ENCODE data around the gene TENM4.
"Not testable (repeated sequence)": the region's sequence is repeated elsewhere in the genome, so short reads cannot be mapped to it uniquely, and the experiment has no call there.

DNA sequence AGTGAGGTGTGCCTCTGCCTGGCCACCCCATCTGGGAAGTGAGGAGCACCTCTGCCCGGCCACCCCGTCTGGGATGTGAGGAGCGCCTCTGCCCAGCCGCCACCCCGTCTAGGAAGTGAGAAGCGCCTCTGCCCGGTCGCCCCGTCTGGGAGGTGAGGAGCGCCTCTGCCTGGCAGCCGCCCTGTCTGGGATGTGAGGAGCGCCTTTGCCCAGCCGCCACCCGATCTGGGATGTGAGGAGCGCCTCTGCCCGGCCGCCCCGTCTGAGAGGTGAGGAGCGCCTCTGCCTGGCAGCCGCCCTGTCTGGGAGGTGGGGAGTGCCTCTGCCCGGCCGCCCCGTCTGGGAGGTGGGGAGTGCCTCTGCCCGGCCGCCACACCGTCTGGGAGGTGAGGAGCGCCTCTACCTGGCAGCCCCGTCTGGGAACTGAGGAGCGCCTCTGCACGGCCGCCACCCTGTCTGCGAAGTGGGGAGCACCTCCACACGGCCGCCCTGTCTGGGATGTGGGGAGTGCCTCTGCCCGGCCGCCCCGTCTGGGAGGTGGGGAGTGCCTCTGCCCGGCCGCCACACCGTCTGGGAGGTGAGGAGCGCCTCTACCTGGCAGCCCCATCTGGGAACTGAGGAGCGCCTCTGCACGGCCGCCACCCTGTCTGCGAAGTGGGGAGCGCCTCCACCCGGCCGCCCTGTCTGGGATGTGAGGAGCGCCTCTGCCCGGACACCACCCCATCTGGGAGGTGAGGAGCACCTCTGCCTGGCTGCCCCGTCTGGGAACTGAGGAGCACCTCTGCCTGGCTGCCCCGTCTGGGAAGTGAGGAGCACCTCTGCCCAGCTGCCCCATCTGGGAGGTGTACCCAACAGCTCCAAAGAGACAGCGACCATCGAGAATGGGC is 561.5 kb downstream of the TENM4 start:
- TF ChIP-seq, protein P1, sequence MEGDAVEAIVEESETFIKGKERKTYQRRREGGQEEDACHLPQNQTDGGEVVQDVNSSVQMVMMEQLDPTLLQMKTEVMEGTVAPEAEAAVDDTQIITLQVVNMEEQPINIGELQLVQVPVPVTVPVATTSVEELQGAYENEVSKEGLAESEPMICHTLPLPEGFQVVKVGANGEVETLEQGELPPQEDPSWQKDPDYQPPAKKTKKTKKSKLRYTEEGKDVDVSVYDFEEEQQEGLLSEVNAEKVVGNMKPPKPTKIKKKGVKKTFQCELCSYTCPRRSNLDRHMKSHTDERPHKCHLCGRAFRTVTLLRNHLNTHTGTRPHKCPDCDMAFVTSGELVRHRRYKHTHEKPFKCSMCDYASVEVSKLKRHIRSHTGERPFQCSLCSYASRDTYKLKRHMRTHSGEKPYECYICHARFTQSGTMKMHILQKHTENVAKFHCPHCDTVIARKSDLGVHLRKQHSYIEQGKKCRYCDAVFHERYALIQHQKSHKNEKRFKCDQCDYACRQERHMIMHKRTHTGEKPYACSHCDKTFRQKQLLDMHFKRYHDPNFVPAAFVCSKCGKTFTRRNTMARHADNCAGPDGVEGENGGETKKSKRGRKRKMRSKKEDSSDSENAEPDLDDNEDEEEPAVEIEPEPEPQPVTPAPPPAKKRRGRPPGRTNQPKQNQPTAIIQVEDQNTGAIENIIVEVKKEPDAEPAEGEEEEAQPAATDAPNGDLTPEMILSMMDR (IDR thresholded peaks at IDR 0.05): not testable (repeated sequence)
- TF ChIP-seq POLR2A (IDR thresholded peaks at IDR 0.05): not testable (repeated sequence)
